CD14-positive monocyte (primary cell): Measurements from ENCODE around the gene IGLL5. TPM values are rescaled to one million over a fixed set of nuclear protein-coding genes. Genes with fewer than 3 reads are reported as not detected.

Experiments
- DNase-seq, 3 donors: peaks; one replicate each; pipeline ENCODE4 v3.0.0-alpha.2; 2011 to 2022
- H2AFZ ChIP-seq: 2 replicates; pipeline ENCODE4 v1.6.0; 2012; ENCODE audit warnings: mild to moderate bottlenecking, low read depth, low read length, inconsistent platforms; ENCODE audit not compliant: insufficient read depth, poor library complexity, severe bottlenecking
- H3K27ac ChIP-seq, 2 donors: 1 replicate in 1 of 2; 2 replicates in 1 of 2; pipeline ENCODE4 v1.5.1; 2012 to 2013; ENCODE audit warnings: low read length in 2 of 2, control low read depth in 1 of 2, inconsistent platforms in 1 of 2, low read depth in 1 of 2, mild to moderate bottlenecking in 1 of 2
- H3K27me3 ChIP-seq, 2 donors: one replicate each; pipeline versions ENCODE4 v1.6.0 to v1.6.1; 2011 to 2013; ENCODE audit warnings: low read length in 2 of 2; ENCODE audit not compliant: control insufficient read depth in 2 of 2, insufficient read depth in 2 of 2
- H3K36me3 ChIP-seq, 2 donors: replicated peaks in 1 of 2; 1 replicate in 1 of 2; 2 replicates in 1 of 2; pipeline versions ENCODE4 v1.5.1 to v1.6.1; 2012 to 2013; ENCODE audit warnings: low read length in 2 of 2, control low read depth in 1 of 2, inconsistent platforms in 1 of 2, mild to moderate bottlenecking in 1 of 2; ENCODE audit not compliant: insufficient read depth in 2 of 2, control insufficient read depth in 1 of 2
- H3K4me1 ChIP-seq, 2 donors: 1 replicate in 1 of 2; 2 replicates in 1 of 2; pipeline versions ENCODE4 v1.5.1 to v1.6.1; 2012 to 2013; ENCODE audit warnings: low read length in 2 of 2, control low read depth in 1 of 2, inconsistent platforms in 1 of 2, mild to moderate bottlenecking in 1 of 2, moderate library complexity in 1 of 2; ENCODE audit not compliant: insufficient read depth in 2 of 2, control insufficient read depth in 1 of 2
- H3K4me2 ChIP-seq: replicated peaks from 2 replicates; pipeline ENCODE3; 2012; ENCODE audit warnings: low read length, moderate library complexity, mild to moderate bottlenecking; ENCODE audit not compliant: poor library complexity, severe bottlenecking; ENCODE audit errors: extremely low read depth
- H3K4me3 ChIP-seq, 3 experiments: fragments of 200-600 bp in 1 of 3; sonication (generic) in 1 of 3; replicated peaks in 1 of 3; 1 replicate in 2 of 3; 2 replicates in 1 of 3; pipeline ENCODE4 v1.5.1; 2011 to 2013; ENCODE audit warnings: low read length in 3 of 3, mild to moderate bottlenecking in 3 of 3, control low read depth in 2 of 3, low read depth in 2 of 3, inconsistent platforms in 1 of 3, moderate library complexity in 1 of 3
- H3K79me2 ChIP-seq: 2 replicates; pipeline ENCODE4 v1.6.0; 2012; ENCODE audit warnings: mild to moderate bottlenecking, control low read depth, inconsistent platforms, low read length, moderate library complexity; ENCODE audit not compliant: insufficient read depth
- H3K9ac ChIP-seq: 2 replicates; pipeline ENCODE4 v1.6.0; 2017; ENCODE audit warnings: low read length, mild to moderate bottlenecking; ENCODE audit not compliant: insufficient read depth, poor library complexity, severe bottlenecking
- H3K9me3 ChIP-seq, 2 donors: replicated peaks in 1 of 2; 1 replicate in 1 of 2; 2 replicates in 1 of 2; pipeline versions ENCODE4 v1.5.1 to v1.6.1; 2012 to 2013; ENCODE audit warnings: low read length in 2 of 2, control low read depth in 1 of 2; ENCODE audit not compliant: control insufficient read depth in 1 of 2, insufficient read depth in 1 of 2
- H4K20me1 ChIP-seq: 2 replicates; pipeline ENCODE4 v1.6.0; 2012; ENCODE audit warnings: mild to moderate bottlenecking, low read length, control low read depth, moderate library complexity; ENCODE audit not compliant: insufficient read depth
- H3K27ac Mint-ChIP-seq, 7 donors: one replicate each; pipeline ENCODE4 v1.8.0; 2020; ENCODE audit warnings: mild to moderate bottlenecking in 7 of 7, mixed read lengths in 7 of 7, moderate library complexity in 6 of 7, inconsistent platforms in 2 of 7
- H3K27me3 Mint-ChIP-seq, 3 donors: one replicate each; pipeline ENCODE4 v1.8.0; 2021 to 2022; ENCODE audit warnings: low read depth in 3 of 3, mild to moderate bottlenecking in 3 of 3, mixed read lengths in 3 of 3, moderate library complexity in 3 of 3, inconsistent platforms in 1 of 3
- H3K36me3 Mint-ChIP-seq, 2 donors: one replicate each; pipeline ENCODE4 v1.8.0; 2020; ENCODE audit warnings: mixed read lengths in 2 of 2, inconsistent platforms in 1 of 2, mild to moderate bottlenecking in 1 of 2
- H3K4me1 Mint-ChIP-seq: one replicate; pipeline ENCODE4 v1.8.0; 2020; ENCODE audit warnings: mild to moderate bottlenecking, mixed read lengths
- H3K4me3 Mint-ChIP-seq, 2 donors: one replicate each; pipeline ENCODE4 v1.8.0; 2020; ENCODE audit warnings: mild to moderate bottlenecking in 2 of 2, mixed read lengths in 2 of 2, moderate library complexity in 1 of 2
- H3K9me3 Mint-ChIP-seq, 7 donors: one replicate each; pipeline ENCODE4 v1.8.0; 2020 to 2022; ENCODE audit warnings: mixed read lengths in 7 of 7, mild to moderate bottlenecking in 6 of 7, moderate library complexity in 6 of 7, inconsistent platforms in 2 of 7
- CTCF ChIP-seq: fragments of 200-600 bp; IDR thresholded peaks from one replicate; pipeline ENCODE4 v1.8.0; 2022; ENCODE audit warnings: antibody characterized with exemption, mild to moderate bottlenecking
- WGBS: methylation state at CpG from one replicate; pipeline ENCODE4 v1.1.5; 2013; ENCODE audit warnings: missing lambda C conversion rate; ENCODE audit not compliant: insufficient coverage; 5-methylcytosine and 5-hydroxymethylcytosine counted together
- intact Hi-C, 2 donors: fragments of 100-400 bp; cut with micrococcal nuclease; formaldehyde crosslinking; loops; one replicate each; pipeline versions ENCODE4 v1.15.0 to v1.15.1; 2023
- polyA plus RNA-seq, 3 donors: library from polyadenylated mRNA; depleted of rRNA in 1 of 3; unstranded in 2 of 3; stranded (reverse) in 1 of 3; fragments of 300-500 nt in 2 of 3; fragments of >200 nt in 1 of 3; fragmentation: Illumina TruSeq in 2 of 3; gene quantifications; 1 replicate in 2 of 3; 2 replicates in 1 of 3; pipeline ENCODE4 v1.2.3, GENCODE V29; 2012 to 2021

Gene IGLL5
- polyA plus RNA-seq, 3 donors: 0.21 to 0.38 TPM; not detected in 1

- Histone ChIP-seq H3K4me3 (no peak overlapping the region), H3K9me3 (no peaks in the 10 kb centered on the region), H3K27me3 (no peaks in the 10 kb centered on the region), H3K27ac (no peak overlapping the region), H3K36me3 (no peaks in the 10 kb centered on the region), H3K4me2 (no peak overlapping the region), H4K20me1 (no peaks in the 10 kb centered on the region), H3K9ac (no peak overlapping the region), H2AFZ (no peak overlapping the region), H3K4me1 (peaks cover 34 to 43% of the 10 kb centered on the region in 2 donors), H3K79me2 (no peaks in the 10 kb centered on the region)
- peaks cover 0 to 3% (median 0%) of the 10 kb centered on the region in 7 donors for H3K9me3 Mint-ChIP-seq
- H3K27ac Mint-ChIP-seq: peak overlapping the region in 5 of 7 donors; percentile 13 to 84 (median 45)
- peaks cover 42% of the 10 kb centered on the region for H3K4me1 Mint-ChIP-seq
- intact Hi-C loops: loop anchor here (2.0 to 10.0 kb wide), 2 partner anchors 19 to 199 kb away; no protein-coding TSS in a partner anchor
- WGBS: 74% methylated on average over 2 of the region's 4 CpGs
- no peak for TF ChIP-seq CTCF
- peaks cover 5% of the 10 kb centered on the region in 2 donors for H3K36me3 Mint-ChIP-seq
- H3K27me3 Mint-ChIP-seq: peaks cover 3 to 4% (median 3%) of the 10 kb centered on the region in 3 donors
- no peak overlapping the region for H3K4me3 Mint-ChIP-seq
- DNase-seq: no peak
Measured at GRCh38 chr22:22923930-22924329, 36.3 kb downstream of the IGLL5 start.

- Histone ChIP-seq H3K9me3 (no peaks in the 10 kb centered on the region), H3K4me2 (no peak overlapping the region), H3K4me1 (peaks cover 40 to 50% of the 10 kb centered on the region in 2 donors), H3K27ac (no peak overlapping the region), H3K79me2 (no peaks in the 10 kb centered on the region), H3K4me3 (no peak overlapping the region), H4K20me1 (no peaks in the 10 kb centered on the region), H3K27me3 (no peaks in the 10 kb centered on the region), H3K9ac (no peak overlapping the region), H3K36me3 (no peaks in the 10 kb centered on the region), H2AFZ (no peak overlapping the region)
- Mint-ChIP-seq H3K27me3 (peaks cover 0 to 4% (median 1%) of the 10 kb centered on the region in 3 donors), H3K36me3 (peaks cover 5 to 7% of the 10 kb centered on the region in 2 donors), H3K9me3 (peaks cover 0 to 3% (median 0%) of the 10 kb centered on the region in 7 donors), H3K4me1 (peaks cover 48% of the 10 kb centered on the region), H3K4me3 (no peak overlapping the region), H3K27ac (peak overlapping the region in 4 of 7 donors; percentile 13 to 84 (median 52))
- no peak for TF ChIP-seq CTCF
- WGBS: 95% methylated on average over 9 of the region's 9 CpGs
- no peak for DNase-seq
- intact Hi-C loops: loop anchor here in 1 of 2 donors (5.0 to 10.0 kb wide), 2 partner anchors 42 to 200 kb away; no protein-coding TSS in a partner anchor
Measured at GRCh38 chr22:22924369-22925145, 36.9 kb downstream of the IGLL5 start.
